GM10266 (cell line): Measurements from ENCODE around the gene HHIPL1.

ENCODE experiments used
- DNase-seq: peaks from one replicate; pipeline ENCODE4 v3.0.0; 2012; ENCODE audit errors: extremely low spot score
- TF ChIP-seq, protein P1 (sequence below): IDR thresholded peaks from 2 replicates; pipeline ENCODE4 v1.5.1; 2012; ENCODE audit warnings: mild to moderate bottlenecking, low read depth; ENCODE audit not compliant: control insufficient read depth, insufficient read depth; ENCODE audit errors: missing control alignments

Gene HHIPL1

DNA sequence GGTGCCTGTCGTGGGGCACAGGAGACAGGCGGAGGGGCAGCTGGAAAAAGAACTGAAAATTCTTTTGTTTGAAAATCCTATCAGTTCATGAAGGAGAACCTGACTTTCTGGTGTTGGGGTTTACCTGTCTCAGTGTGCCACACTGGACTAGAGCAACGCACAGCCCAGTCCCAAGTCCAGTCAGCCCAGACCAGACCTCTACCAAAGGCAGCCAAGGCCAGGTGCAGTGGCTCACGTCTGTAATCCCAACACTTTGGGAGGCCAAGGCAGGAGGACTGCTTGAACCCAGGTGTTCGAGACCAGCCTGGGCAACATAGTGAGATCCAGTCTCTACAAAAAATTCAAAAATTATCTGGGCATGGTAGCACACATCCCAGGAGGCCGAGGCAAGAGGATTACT lies 45.5 kb upstream of the HHIPL1 start:
- TF ChIP-seq, protein P1, sequence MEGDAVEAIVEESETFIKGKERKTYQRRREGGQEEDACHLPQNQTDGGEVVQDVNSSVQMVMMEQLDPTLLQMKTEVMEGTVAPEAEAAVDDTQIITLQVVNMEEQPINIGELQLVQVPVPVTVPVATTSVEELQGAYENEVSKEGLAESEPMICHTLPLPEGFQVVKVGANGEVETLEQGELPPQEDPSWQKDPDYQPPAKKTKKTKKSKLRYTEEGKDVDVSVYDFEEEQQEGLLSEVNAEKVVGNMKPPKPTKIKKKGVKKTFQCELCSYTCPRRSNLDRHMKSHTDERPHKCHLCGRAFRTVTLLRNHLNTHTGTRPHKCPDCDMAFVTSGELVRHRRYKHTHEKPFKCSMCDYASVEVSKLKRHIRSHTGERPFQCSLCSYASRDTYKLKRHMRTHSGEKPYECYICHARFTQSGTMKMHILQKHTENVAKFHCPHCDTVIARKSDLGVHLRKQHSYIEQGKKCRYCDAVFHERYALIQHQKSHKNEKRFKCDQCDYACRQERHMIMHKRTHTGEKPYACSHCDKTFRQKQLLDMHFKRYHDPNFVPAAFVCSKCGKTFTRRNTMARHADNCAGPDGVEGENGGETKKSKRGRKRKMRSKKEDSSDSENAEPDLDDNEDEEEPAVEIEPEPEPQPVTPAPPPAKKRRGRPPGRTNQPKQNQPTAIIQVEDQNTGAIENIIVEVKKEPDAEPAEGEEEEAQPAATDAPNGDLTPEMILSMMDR: no peak
- no peak for DNase-seq

DNA sequence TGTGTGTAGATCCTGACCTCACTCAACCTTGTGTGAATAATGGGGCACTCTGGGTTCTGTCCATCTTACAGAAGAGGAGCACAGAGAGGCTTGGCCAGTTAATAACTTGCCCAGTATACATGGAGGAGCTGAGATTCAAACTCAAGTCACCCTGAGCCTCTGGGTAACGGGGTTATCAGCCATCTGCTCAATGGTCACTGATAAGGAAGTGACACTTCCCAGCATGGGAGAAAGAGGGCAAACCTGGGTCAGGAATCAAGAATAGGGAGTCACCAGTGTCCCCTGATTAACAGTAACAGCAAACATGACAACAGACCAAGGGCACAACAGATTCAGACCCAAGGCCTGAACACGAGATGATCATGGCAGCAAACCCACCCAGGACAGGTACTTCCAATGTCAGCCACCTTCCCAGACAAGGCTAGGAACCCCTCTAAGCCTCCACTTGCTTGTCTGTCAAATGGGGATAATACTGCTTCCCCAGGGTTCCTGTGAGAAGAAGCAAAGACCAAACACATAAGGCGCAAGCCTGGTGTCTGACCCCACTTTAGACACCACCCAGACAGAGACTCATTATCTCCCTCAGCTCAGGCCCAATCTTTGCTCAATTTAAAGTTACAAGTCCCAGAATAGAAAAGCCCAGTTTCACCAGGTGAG lies 44.6 kb upstream of the HHIPL1 start:
- DNase-seq: no peak
- TF ChIP-seq, protein P1: no peak

DNA sequence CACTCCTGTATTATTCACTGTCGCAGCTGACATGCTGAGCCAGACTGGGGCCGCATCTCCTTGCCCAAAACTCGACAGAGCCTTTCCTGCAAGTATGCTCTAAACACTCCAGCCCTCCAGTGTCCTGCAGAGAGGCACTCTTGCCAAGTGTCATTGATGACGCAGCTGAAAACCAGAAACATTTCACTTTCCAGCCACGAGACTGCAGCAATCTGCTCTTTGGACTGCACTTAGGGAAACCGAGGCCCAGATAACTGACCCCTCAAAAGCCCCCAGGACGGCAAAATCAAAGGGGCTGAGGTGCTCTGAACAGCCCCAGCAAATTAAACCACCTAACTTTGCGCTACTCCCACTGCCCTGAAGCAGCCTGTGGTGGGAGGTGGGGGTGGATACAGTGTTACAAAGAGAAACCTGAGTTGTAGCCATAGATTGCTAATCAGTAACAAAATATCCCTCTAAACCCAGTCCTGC lies 43.5 kb upstream of the HHIPL1 start:
- DNase-seq: no peak
- TF ChIP-seq, protein P1: no peak

DNA sequence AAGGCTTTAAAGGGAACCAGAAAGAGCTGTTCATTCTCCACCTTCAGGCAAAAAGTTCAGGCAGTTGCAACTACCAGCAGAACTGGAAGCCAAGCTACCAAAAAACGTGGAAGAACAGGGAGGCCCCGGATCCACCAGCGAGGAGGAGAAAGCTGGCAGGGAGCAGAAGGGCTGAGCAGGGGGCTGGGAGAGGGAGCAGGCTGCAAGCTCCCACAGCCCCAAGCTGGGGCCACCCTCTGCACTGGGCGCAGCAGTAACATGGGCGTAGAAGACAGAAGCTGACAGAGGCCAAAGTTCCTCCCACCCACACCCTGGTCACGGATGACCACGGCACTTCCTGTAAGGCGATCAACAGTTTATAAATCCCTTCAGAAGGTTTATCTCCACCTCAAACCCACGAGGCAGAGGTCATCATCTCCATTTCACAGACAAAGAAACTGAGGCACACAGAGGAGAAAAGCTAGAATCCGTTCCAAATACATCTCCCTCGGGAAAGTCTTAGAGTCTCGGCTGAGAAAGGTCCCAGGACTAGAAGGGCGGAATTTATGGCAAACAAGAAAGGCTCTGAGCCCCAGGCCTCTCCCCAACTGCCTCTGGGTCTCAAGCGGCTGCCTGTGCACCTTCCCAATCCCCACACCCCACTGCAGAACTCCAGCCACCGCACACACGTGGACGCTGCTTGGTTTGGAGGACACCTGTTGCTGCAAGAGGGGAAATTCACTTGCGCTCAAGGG lies 42.7 kb upstream of the HHIPL1 start:
- TF ChIP-seq, protein P1: no peak
- no peak for DNase-seq

DNA sequence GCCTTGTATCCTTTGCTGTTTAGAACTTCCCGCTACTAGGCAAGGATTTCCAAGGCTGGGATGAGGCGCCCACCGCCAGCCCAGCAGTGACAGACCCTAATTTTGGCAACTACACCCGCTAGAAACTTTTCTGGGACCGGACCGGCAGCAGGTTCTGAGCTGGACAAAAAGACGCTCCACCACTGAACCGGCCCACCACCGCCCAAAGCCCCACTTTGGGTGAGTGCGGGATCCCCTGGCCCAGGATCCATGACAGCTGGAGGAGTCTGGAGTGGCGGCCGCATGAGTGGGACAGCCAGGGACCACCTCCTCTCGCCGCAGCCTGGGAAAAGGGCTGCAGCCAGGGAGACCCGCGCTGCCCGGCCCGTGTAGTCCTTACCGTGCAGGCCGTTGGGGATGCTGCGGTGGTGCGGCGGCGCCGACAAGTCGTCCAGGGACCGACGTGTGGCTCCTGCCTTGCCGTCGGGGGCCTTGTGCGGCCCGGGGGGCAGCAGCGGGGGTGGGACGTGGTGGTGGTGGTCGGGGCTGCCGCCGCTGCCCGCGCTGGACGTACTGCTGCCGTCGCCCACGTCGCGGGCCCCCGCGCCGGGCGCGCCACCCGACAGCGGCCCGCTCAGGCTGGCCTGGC lies 42.0 kb upstream of the HHIPL1 start:
- TF ChIP-seq, protein P1: no peak
- DNase-seq: no peak

DNA sequence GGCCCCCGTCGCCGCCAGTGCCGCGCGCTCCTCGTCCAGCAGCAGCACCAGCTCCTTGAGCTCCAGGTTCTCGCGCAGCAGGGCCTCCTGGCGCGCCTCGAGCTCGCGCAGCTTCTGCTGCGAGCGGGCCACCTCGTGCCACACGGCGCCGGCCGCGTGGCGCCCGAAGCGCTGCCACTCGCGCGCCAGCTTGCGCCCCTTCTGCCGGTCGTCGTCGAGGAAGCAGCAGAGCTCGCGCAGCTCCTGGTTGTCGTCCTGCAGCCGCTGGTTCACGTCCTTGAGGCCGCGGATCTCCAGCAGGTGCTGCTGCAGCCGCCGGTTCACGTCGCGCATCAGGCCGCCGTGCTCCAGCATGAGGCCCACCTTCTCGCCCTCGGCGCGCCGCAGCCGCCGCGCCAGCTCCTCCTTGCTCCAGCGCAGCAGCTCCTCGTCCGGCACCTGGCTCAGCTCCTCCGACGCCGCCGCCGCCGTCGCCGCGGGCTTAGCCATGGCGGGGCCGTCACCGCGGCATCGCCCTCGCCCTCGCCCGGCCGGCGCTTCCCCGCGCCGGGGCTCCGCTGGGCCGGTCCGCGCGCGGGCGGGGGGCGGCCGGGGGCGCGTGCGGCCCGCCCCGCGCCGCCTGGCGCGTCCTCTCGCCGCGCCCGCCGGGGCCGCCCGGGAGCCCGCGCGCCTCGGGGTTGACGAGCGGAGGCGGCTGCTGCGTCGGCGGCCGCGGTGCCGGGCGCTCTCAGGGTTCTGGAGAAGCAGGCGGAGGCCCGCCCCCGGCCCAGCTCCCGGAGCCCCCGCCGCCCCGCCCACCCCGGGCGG lies 41.3 kb upstream of the HHIPL1 start, which contains the start of gene CCDC85C:
Gene CCDC85C (minus strand): TSS at position 737 of the 807 bp plus-strand sequence. CDS start 248 bp downstream, at position 489.
- TF ChIP-seq, protein P1: no peak
- peak; percentile 54 for DNase-seq
